Endothelial cell of umbilical vein (primary cell): ENCODE measurements around the gene CSMD2. TPM values are rescaled to one million over a fixed set of nuclear protein-coding genes. Genes with fewer than 3 reads are reported as not detected.

Source experiments
- BruUV-seq: library from RNA; stranded (reverse); fragments of 400-500 nt; replicated peaks from 2 replicates; lab custom pipeline; 2021; lab: Mats Ljungman, UMichigan
- CTCF ChIA-PET: fragments of 300-600, 350-600 bp; sonication (Branson Sonifier 250); formaldehyde crosslinking; loops from one replicate; lab custom pipeline; 2021; ENCODE audit warnings: antibody characterized with exemption, inconsistent platforms; lab: Charles Lee
- POLR2A ChIA-PET: fragments of 300-600, 350-600 bp; sonication (Branson Sonifier 250); formaldehyde crosslinking; loops from one replicate; lab custom pipeline; 2021; ENCODE audit warnings: antibody characterized with exemption, inconsistent platforms; lab: Charles Lee
- DNase-seq: peaks from one replicate; pipeline ENCODE4 v3.0.0-alpha.2; 2011; ENCODE audit warnings: low read depth, low spot score
- FAIRE-seq: peaks from 2 replicates; lab custom pipeline; 2011; peaks lifted over from hg19 to GRCh38; lab: Jason Lieb, UNC
- H2AFZ ChIP-seq: 2 replicates; pipeline ENCODE4 v1.6.0; 2012; ENCODE audit warnings: low read depth, low read length, control low read depth, inconsistent platforms
- H3K27ac ChIP-seq: 2 replicates; pipeline ENCODE4 v1.5.1; 2011; ENCODE audit warnings: low read depth, mild to moderate bottlenecking, control low read depth, low read length, moderate library complexity; ENCODE audit not compliant: insufficient read depth
- H3K27me3 ChIP-seq, 2 experiments: 2 replicates each; pipeline versions ENCODE4 v1.6.0 to v1.6.1; 2011; ENCODE audit warnings: low read length in 2 of 2, mixed read lengths in 1 of 2; ENCODE audit not compliant: control insufficient read depth in 2 of 2, insufficient read depth in 2 of 2
- H3K36me3 ChIP-seq, 2 experiments: 2 replicates in 1 of 2; 3 replicates in 1 of 2; pipeline ENCODE4 v1.5.1; 2011; ENCODE audit warnings: low read length in 2 of 2, mild to moderate bottlenecking in 1 of 2, moderate library complexity in 1 of 2; ENCODE audit not compliant: control insufficient read depth in 2 of 2, insufficient read depth in 2 of 2; ENCODE audit errors: extremely low read depth in 1 of 2
- H3K4me1 ChIP-seq: 3 replicates; pipeline ENCODE4 v1.5.1; 2011; ENCODE audit warnings: mild to moderate bottlenecking, low read length; ENCODE audit not compliant: control insufficient read depth, insufficient read depth; ENCODE audit errors: extremely low read depth
- H3K4me2 ChIP-seq: 2 replicates; pipeline ENCODE4 v1.6.1; 2011; ENCODE audit warnings: low read length, control low read depth, mixed read lengths; ENCODE audit not compliant: insufficient read depth
- H3K4me3 ChIP-seq, 3 experiments: fragments of 200-600 bp in 1 of 3; sonication (generic), shearing (Covaris generic) in 1 of 3; replicated peaks in 1 of 3; 2 replicates each; pipeline ENCODE4 v1.5.1; 2011 to 2016; ENCODE audit warnings: control low read depth in 3 of 3, low read length in 3 of 3, mild to moderate bottlenecking in 2 of 3, inconsistent platforms in 1 of 3, low read depth in 1 of 3, moderate library complexity in 1 of 3; ENCODE audit not compliant: insufficient read depth in 1 of 3
- H3K79me2 ChIP-seq: 2 replicates; pipeline ENCODE4 v1.6.0; 2012; ENCODE audit warnings: low read length, inconsistent platforms; ENCODE audit not compliant: control insufficient read depth, insufficient read depth
- H3K9ac ChIP-seq: replicated peaks from 2 replicates; pipeline ENCODE3; 2011; ENCODE audit warnings: low read length, control low read depth; ENCODE audit not compliant: insufficient read depth; ENCODE audit errors: extremely low read depth
- H3K9me1 ChIP-seq: replicated peaks from 3 replicates; pipeline ENCODE4 v1.6.0; 2011; ENCODE audit warnings: mild to moderate bottlenecking, low read length; ENCODE audit not compliant: control insufficient read depth, insufficient read depth; ENCODE audit errors: extremely low read depth
- H3K9me3 ChIP-seq: replicated peaks from 2 replicates; pipeline ENCODE4 v1.5.1; 2012; ENCODE audit warnings: low read length, inconsistent platforms; ENCODE audit not compliant: control insufficient read depth, insufficient read depth
- H4K20me1 ChIP-seq: replicated peaks from 2 replicates; pipeline ENCODE3; 2011; ENCODE audit warnings: mild to moderate bottlenecking, low read length; ENCODE audit not compliant: control insufficient read depth, insufficient read depth; ENCODE audit errors: extremely low read depth
- CTCF ChIP-seq, 2 donors: IDR thresholded peaks; 1 replicate in 1 of 2; 2 replicates in 1 of 2; pipeline ENCODE4 v1.5.1; 2011; ENCODE audit warnings: low read length in 2 of 2, mild to moderate bottlenecking in 2 of 2, moderate library complexity in 2 of 2, control low read depth in 1 of 2, inconsistent platforms in 1 of 2, low read depth in 1 of 2; ENCODE audit not compliant: insufficient read depth in 1 of 2; ENCODE audit errors: extremely low read depth in 1 of 2
- EZH2 ChIP-seq: IDR thresholded peaks from 2 replicates; pipeline ENCODE4 v1.6.1; 2012; ENCODE audit warnings: borderline replicate concordance, low read depth, mild to moderate bottlenecking, moderate library complexity, low read length, inconsistent platforms; ENCODE audit not compliant: severe bottlenecking
- FOS ChIP-seq: IDR thresholded peaks from 2 replicates; pipeline ENCODE4 v1.6.1; 2011; ENCODE audit warnings: mild to moderate bottlenecking, low read length, moderate library complexity, borderline replicate concordance; ENCODE audit not compliant: insufficient read depth
- GATA2 ChIP-seq: IDR thresholded peaks from 2 replicates; pipeline ENCODE4 v1.7.0; 2011; ENCODE audit warnings: low read depth, mild to moderate bottlenecking, moderate library complexity, mixed read lengths, low read length; ENCODE audit not compliant: insufficient read length, insufficient read depth
- JUN ChIP-seq: IDR thresholded peaks from 2 replicates; pipeline ENCODE4 v1.6.1; 2011; ENCODE audit warnings: borderline replicate concordance, low read depth; ENCODE audit not compliant: insufficient read length, insufficient read depth
- MYC ChIP-seq: IDR thresholded peaks from one replicate; pipeline ENCODE4 v1.6.1; 2011; ENCODE audit warnings: mild to moderate bottlenecking, low read depth, low read length
- POLR2A ChIP-seq: IDR thresholded peaks from 2 replicates; pipeline ENCODE4 v1.6.1; 2012; ENCODE audit warnings: low read depth, mild to moderate bottlenecking, control low read depth, low read length
- POLR2AphosphoS5 ChIP-seq: IDR thresholded peaks from 2 replicates; pipeline ENCODE4 v1.6.1; 2012; ENCODE audit warnings: low read depth, mild to moderate bottlenecking, control low read depth, low read length, moderate library complexity; ENCODE audit not compliant: insufficient read depth
- dilution Hi-C: fragments of 300-500 bp; cut with MboI; formaldehyde crosslinking; loops from one replicate; pipeline ENCODE4 v1.15.0; 2019; ENCODE audit warnings: low sequenced_read_pairs; ENCODE audit not compliant: extremely low pct_ligation_motif_present
- intact Hi-C: fragments of 100-400 bp; cut with micrococcal nuclease; formaldehyde crosslinking; loops from one replicate; pipeline ENCODE4 v1.10.0; 2022
- polyA plus RNA-seq, 4 experiments: library from polyadenylated mRNA; depleted of rRNA in 3 of 4; stranded (reverse) in 3 of 4; unstranded in 1 of 4; fragments of >200 nt; gene quantifications; 2 replicates each; pipeline versions ENCODE4 v1.2.1 to v1.2.3, GENCODE V29; 2011 to 2012; ENCODE audit warnings: missing spikeins in 1 of 4
- total RNA-seq: library from RNA; stranded (reverse); gene quantifications from 2 replicates; pipeline ENCODE4 v1.2.3, GENCODE V29; 2021
- TF ChIP-seq, protein P1 (sequence below): IDR thresholded peaks from 2 replicates; pipeline ENCODE4 v1.6.1; 2011; ENCODE audit not compliant: insufficient read depth, insufficient read length

Gene CSMD2
- total and polyA plus RNA-seq, 2 donors (not counting 3 experiments of a cell fraction or from before 2014, with no cell fraction given) = under 0.01 TPM; not detected in 1

DNA sequence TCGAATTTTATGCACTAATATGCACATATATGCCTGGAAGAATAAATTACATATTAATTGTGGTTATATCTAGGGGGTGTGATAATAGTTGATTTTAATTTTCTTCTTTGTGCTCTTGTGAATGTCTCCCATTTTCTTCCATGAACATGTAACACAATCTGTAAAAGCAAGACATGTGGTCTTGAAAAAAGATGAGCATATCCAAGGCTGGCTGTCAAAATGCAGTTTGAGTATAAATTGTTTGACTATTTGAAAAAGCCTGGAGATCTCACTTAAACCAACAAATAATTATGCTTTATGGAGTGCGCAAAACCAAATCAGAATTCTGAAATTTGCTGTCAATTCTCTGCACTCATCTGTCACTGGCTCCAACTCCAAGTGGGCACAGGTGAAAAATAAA lies 157.3 kb downstream of the CSMD2 start:
- dilution Hi-C loops (no loop called here), intact Hi-C loops (no loop called here)
- H3K27ac ChIP-seq = no peak overlapping the region
- FAIRE-seq (no peak), DNase-seq (no peak)
- H3K9ac ChIP-seq = no peak overlapping the region
- H3K79me2 ChIP-seq = no peaks in the 10 kb centered on the region
- TF ChIP-seq CTCF (IDR thresholded peaks at IDR 0.05; ENCODE audit: extremely low read depth in 1 of 2, insufficient read depth in 1 of 2, low read depth in 1 of 2, low read length in 2 of 2) (no peak), POLR2AphosphoS5 (no peak), GATA2 (no peak), FOS (no peak), POLR2A (no peak)
- TF ChIP-seq, protein P1, sequence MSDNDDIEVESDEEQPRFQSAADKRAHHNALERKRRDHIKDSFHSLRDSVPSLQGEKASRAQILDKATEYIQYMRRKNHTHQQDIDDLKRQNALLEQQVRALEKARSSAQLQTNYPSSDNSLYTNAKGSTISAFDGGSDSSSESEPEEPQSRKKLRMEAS = no peak
- POLR2A ChIA-PET = no interaction called here
- CTCF ChIA-PET = no interaction called here
- no peak overlapping the region for H2AFZ ChIP-seq
- no TSS peak for BruUV-seq
- no peaks in the 10 kb centered on the region for H3K9me3 ChIP-seq
- no peaks in the 10 kb centered on the region for H4K20me1 ChIP-seq
- no peak overlapping the region for H3K4me3 ChIP-seq
- no peaks in the 10 kb centered on the region for H3K27me3 ChIP-seq
- H3K4me1 ChIP-seq = no peaks in the 10 kb centered on the region
- no peaks in the 10 kb centered on the region for H3K9me1 ChIP-seq
- H3K4me2 ChIP-seq = no peak overlapping the region
- H3K36me3 ChIP-seq = no peaks in the 10 kb centered on the region

DNA sequence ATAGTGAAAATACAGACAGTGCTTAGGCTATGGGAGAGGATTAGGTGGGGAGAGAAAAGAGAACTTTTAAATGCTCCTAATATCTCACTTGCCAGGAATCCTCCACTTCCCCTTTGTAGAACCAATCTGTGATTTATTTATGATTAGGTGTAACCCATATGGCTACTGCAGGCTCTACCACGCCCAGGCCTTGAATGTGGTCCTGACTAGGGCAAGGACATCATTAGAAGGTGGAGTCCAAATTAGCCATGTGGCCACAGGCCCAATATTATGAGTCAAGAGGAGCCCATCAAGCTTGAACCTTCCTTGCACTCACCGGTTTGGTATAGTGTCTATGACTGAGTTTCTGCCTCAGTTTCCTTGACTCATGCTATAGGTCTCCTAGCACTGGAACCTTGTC lies 159.7 kb downstream of the CSMD2 start:
- no peak overlapping the region for H3K9ac ChIP-seq
- intact Hi-C loops (no loop called here), dilution Hi-C loops (no loop called here)
- no peak overlapping the region for H3K4me2 ChIP-seq
- H3K4me1 ChIP-seq = no peaks in the 10 kb centered on the region
- no peaks in the 10 kb centered on the region for H3K79me2 ChIP-seq
- no peaks in the 10 kb centered on the region for H3K27me3 ChIP-seq
- H3K4me3 ChIP-seq = no peak overlapping the region
- FAIRE-seq (no peak), DNase-seq (no peak)
- H3K27ac ChIP-seq = no peak overlapping the region
- ChIA-PET CTCF (no interaction called here), POLR2A (no interaction called here)
- H4K20me1 ChIP-seq = no peaks in the 10 kb centered on the region
- H3K36me3 ChIP-seq = no peaks in the 10 kb centered on the region
- TF ChIP-seq JUN = no peak
- TF ChIP-seq POLR2A = no peak
- TF ChIP-seq CTCF (IDR thresholded peaks at IDR 0.05; ENCODE audit: extremely low read depth in 1 of 2, insufficient read depth in 1 of 2, low read depth in 1 of 2, low read length in 2 of 2) = no peak
- TF ChIP-seq FOS = no peak
- TF ChIP-seq POLR2AphosphoS5 = no peak
- TF ChIP-seq EZH2 = no peak
- TF ChIP-seq MYC = no peak
- no peak for TF ChIP-seq GATA2
- TF ChIP-seq, protein P1 = no peak
- H3K9me3 ChIP-seq = no peaks in the 10 kb centered on the region
- H3K9me1 ChIP-seq = no peaks in the 10 kb centered on the region
- H2AFZ ChIP-seq = no peak overlapping the region
- no TSS peak for BruUV-seq
